Nephron progenitor cell (in vitro differentiated cells): ENCODE results near the gene HAO2.

Experiments
- DNase-seq: peaks from one replicate; pipeline ENCODE4 v3.0.0; 2021
- H3K27ac Mint-ChIP-seq: 2 replicates; pipeline ENCODE4 v1.8.0; 2021; ENCODE audit warnings: mild to moderate bottlenecking, moderate library complexity, mixed read lengths
- H3K27me3 Mint-ChIP-seq: 2 replicates; pipeline ENCODE4 v1.8.0; 2021; ENCODE audit warnings: mild to moderate bottlenecking, low read depth, mixed read lengths; ENCODE audit not compliant: poor library complexity
- H3K36me3 Mint-ChIP-seq: 2 replicates; pipeline ENCODE4 v1.8.0; 2021; ENCODE audit warnings: low read depth, mixed read lengths
- H3K4me1 Mint-ChIP-seq: 2 replicates; pipeline ENCODE4 v1.8.0; 2021; ENCODE audit warnings: mixed read lengths
- H3K4me3 Mint-ChIP-seq: 2 replicates; pipeline ENCODE4 v1.8.0; 2021; ENCODE audit warnings: mild to moderate bottlenecking, moderate library complexity, mixed read lengths
- H3K9me3 Mint-ChIP-seq: 2 replicates; pipeline ENCODE4 v1.8.0; 2021; ENCODE audit warnings: mild to moderate bottlenecking, moderate library complexity, mixed read lengths
- TF ChIP-seq, protein P1 (sequence below): fragments of 200-600 bp; sonication (generic); IDR thresholded peaks from 2 replicates; pipeline ENCODE4 v1.5.0; 2021; ENCODE audit warnings: antibody characterized with exemption

The HAO2 gene

DNA sequence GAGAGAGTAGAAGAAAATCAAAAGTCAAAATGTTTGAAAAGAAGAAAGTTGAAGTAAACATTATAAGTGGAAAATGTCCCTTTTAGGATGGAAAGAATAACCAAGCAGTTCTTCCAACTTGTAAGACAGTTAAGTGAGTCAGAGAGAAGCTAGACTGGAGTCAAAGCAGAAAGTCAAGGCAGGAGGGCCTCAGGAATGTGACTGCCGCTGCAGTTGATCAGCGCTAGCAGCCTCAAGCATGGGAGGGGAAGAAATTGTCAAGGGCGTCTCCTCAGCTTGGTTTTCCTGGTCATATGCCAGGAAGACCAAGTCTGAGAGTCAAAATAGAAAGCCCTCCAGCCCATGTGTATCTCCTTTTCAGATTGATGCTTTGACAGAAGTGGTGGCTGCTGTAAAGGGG is 23.2 kb downstream of the HAO2 start:
- TF ChIP-seq, protein P1, sequence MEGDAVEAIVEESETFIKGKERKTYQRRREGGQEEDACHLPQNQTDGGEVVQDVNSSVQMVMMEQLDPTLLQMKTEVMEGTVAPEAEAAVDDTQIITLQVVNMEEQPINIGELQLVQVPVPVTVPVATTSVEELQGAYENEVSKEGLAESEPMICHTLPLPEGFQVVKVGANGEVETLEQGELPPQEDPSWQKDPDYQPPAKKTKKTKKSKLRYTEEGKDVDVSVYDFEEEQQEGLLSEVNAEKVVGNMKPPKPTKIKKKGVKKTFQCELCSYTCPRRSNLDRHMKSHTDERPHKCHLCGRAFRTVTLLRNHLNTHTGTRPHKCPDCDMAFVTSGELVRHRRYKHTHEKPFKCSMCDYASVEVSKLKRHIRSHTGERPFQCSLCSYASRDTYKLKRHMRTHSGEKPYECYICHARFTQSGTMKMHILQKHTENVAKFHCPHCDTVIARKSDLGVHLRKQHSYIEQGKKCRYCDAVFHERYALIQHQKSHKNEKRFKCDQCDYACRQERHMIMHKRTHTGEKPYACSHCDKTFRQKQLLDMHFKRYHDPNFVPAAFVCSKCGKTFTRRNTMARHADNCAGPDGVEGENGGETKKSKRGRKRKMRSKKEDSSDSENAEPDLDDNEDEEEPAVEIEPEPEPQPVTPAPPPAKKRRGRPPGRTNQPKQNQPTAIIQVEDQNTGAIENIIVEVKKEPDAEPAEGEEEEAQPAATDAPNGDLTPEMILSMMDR: no peak
- DNase-seq: no peak
- no peak overlapping the region for H3K27ac Mint-ChIP-seq
- H3K4me3 Mint-ChIP-seq: no peak overlapping the region
- no peaks in the 10 kb centered on the region for H3K36me3 Mint-ChIP-seq
- peaks cover 16% of the 10 kb centered on the region for H3K27me3 Mint-ChIP-seq
- H3K4me1 Mint-ChIP-seq: peaks cover 13% of the 10 kb centered on the region
- H3K9me3 Mint-ChIP-seq: no peaks in the 10 kb centered on the region

DNA sequence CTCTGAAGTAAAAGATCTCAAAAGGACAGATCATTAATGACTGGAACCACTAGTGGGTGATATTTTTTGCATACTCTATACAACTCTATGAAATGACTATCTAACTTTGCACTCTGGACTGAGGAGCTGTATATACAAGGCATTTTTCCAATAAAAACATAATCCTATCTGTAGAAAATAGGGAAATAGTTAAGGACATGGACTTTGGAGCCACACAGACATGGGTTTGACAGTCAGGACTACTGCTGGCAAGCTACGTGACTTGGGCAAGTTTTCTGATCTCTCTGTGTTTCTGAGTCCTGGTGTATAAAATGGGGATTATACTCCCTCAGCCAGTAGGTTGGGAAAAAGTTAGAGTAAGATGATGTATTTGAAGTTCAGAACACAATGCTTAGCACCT is 25.5 kb downstream of the HAO2 start:
- H3K27ac Mint-ChIP-seq: no peak overlapping the region
- H3K4me3 Mint-ChIP-seq: no peak overlapping the region
- no peaks in the 10 kb centered on the region for H3K9me3 Mint-ChIP-seq
- TF ChIP-seq, protein P1: no peak
- peaks cover 16% of the 10 kb centered on the region for H3K27me3 Mint-ChIP-seq
- H3K36me3 Mint-ChIP-seq: no peaks in the 10 kb centered on the region
- no peak for DNase-seq
- H3K4me1 Mint-ChIP-seq: no peaks in the 10 kb centered on the region

DNA sequence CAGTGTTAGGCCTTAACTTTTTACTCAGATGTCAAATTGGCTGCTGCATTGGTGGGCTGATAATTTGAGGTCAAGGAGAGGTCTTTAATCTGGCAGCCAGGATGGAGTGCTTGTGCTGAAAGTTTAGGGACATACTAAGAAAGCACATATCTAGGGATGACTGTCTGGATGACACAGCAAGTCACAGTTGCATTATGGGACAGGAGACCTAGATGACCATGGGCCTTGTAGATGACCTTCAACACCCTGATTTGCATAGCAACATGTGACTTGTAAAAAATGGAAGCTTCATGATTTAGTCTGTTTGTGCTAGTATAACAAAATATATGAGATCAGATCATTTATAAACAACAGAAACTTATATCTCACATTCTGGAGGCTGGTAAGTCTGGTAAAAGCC is 28.4 kb downstream of the HAO2 start:
- TF ChIP-seq, protein P1: no peak

DNA sequence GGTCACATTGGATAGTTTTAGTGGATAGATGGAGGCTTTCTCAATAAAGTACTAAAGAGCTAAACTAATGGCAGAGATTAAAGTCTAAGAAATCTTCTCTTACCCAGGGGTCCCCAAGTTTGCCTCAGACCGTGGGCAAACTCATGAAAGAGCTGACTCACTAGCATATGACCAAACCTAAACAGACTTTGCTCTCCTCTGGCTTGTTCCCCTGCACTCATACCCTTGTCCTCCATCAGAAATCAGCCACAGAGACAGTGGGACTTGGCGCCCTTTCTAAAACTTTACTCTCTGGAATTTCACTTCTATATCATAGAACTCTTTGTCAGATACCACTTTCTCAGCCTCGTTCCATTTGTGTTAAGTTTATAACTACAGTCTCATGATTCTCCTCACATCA is 29.4 kb downstream of the HAO2 start:
- no peak for DNase-seq
- Mint-ChIP-seq H3K27me3 (peaks cover 14% of the 10 kb centered on the region), H3K36me3 (no peaks in the 10 kb centered on the region), H3K4me3 (no peak overlapping the region), H3K4me1 (no peaks in the 10 kb centered on the region), H3K27ac (no peak overlapping the region), H3K9me3 (peaks cover 7% of the 10 kb centered on the region)
- TF ChIP-seq, protein P1: no peak

More for the DNA sequence above, 28.4 kb downstream of the HAO2 start:
- no peaks in the 10 kb centered on the region for H3K9me3 Mint-ChIP-seq
- H3K4me1 Mint-ChIP-seq: no peaks in the 10 kb centered on the region
- peaks cover 18% of the 10 kb centered on the region for H3K27me3 Mint-ChIP-seq
- H3K36me3 Mint-ChIP-seq: no peaks in the 10 kb centered on the region
- DNase-seq: no peak
- H3K4me3 Mint-ChIP-seq: no peak overlapping the region
- no peak overlapping the region for H3K27ac Mint-ChIP-seq

DNA sequence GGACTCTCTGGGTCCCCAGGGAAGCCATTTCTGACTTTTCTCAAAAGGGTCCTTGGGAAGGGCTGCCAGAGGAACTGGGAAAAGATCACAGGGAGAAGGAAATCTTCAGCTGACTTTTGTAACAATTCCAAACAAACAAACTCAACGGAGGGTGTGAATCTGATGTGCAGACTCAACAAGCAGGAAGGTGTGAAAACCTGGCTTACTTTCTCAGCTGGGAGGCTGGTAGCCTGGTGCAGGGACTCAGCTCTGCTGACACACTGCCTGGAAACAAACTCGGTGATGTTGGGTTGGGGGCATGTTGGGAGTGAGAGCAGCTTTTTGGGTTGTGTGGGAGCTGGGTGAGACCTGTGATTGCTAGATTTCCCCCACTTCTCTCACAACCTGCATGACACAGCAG is 36.2 kb downstream of the HAO2 start:
- Mint-ChIP-seq H3K4me1 (no peaks in the 10 kb centered on the region), H3K9me3 (peaks cover 46% of the 10 kb centered on the region), H3K27ac (no peak overlapping the region), H3K4me3 (no peak overlapping the region), H3K36me3 (no peaks in the 10 kb centered on the region), H3K27me3 (peaks cover 13% of the 10 kb centered on the region)
- TF ChIP-seq, protein P1: no peak
- no peak for DNase-seq

DNA sequence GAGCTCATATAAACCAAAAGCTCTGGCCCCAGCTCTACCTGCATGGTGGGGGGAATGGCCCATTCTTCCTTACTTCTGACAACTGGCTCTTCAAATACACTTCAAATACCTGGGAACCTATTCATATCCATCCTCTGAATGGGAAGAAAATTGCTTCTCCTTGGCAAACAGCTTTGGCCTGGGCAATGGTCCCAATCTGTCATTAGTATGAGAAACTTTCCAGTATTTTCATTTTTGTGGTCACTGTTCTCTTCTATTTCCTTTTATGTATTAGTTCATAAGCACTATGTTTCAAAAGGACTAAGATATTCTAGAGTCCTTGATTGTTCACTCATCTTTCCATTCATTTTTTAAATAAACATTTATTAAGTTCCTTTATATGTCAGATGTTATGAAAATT is 41.1 kb downstream of the HAO2 start:
- TF ChIP-seq, protein P1: no peak
- H3K4me1 Mint-ChIP-seq: no peaks in the 10 kb centered on the region
- no peak for DNase-seq
- peaks cover 25% of the 10 kb centered on the region for H3K9me3 Mint-ChIP-seq
- H3K27ac Mint-ChIP-seq: no peak overlapping the region
- H3K36me3 Mint-ChIP-seq: no peaks in the 10 kb centered on the region
- peaks cover 10% of the 10 kb centered on the region for H3K27me3 Mint-ChIP-seq
- H3K4me3 Mint-ChIP-seq: no peak overlapping the region
